Stimulated activated CD8-positive, alpha-beta memory T cell treated with anti-CD3 and anti-CD28 coated beads, Interleukin-2, amount 100 ng/mL, for 48 hours (primary cell): ENCODE measurements around the gene DNAH1.

Source experiments
- DNase-seq, 2 donors: peaks; one replicate each; pipeline ENCODE4 v3.0.0-alpha.2; 2020; ENCODE audit warnings: low read depth in 2 of 2

Gene DNAH1

GRCh38 chr3:52444860-52445793, 129.0 kb downstream of the DNAH1 start, which contains the start of gene SEMA3G:
SEMA3G (minus strand) TSS chr3:52445103; CDS start chr3:52445027, 76 bp downstream.
- DNase-seq: peak; percentile 64 to 74

GRCh38 chr3:52446042-52446441, 129.9 kb downstream of the DNAH1 start:
- no peak for DNase-seq

GRCh38 chr3:52446631-52447511, 130.8 kb downstream of the DNAH1 start:
- peak; percentile 43 to 65 for DNase-seq

GRCh38 chr3:52447512-52448355, 131.6 kb downstream of the DNAH1 start:
- no peak for DNase-seq
